GF-D8 (cell line): ENCODE results near the gene HNF1A.

Source experiments
- DNase-seq: peaks from one replicate; lab custom pipeline; 2025; lab: John Stamatoyannopoulos, UW

HNF1A gene

DNA sequence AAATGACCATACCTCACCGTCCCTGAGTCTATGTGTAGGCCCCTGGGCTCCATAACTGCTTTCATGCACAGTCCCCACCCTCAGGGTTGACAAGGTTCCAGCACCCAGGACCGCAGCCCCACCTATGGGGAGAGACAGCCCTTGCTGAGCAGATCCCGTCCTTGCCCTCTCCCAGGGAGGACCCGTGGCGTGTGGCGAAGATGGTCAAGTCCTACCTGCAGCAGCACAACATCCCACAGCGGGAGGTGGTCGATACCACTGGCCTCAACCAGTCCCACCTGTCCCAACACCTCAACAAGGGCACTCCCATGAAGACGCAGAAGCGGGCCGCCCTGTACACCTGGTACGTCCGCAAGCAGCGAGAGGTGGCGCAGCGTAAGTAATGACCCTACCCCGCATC is 10.3 kb downstream of the HNF1A start:
- DNase-seq = no peak

GRCh38 chr12:120989687-120990086 is 11.3 kb downstream of the HNF1A start:
- DNase-seq = no peak

GRCh38 chr12:120990487-120991055 is 12.2 kb downstream of the HNF1A start:
- DNase-seq = no peak

GRCh38 chr12:120991965-120992364 is 13.6 kb downstream of the HNF1A start:
- DNase-seq = no peak

GRCh38 chr12:120992989-120993388 is 14.6 kb downstream of the HNF1A start:
- no peak for DNase-seq

DNA sequence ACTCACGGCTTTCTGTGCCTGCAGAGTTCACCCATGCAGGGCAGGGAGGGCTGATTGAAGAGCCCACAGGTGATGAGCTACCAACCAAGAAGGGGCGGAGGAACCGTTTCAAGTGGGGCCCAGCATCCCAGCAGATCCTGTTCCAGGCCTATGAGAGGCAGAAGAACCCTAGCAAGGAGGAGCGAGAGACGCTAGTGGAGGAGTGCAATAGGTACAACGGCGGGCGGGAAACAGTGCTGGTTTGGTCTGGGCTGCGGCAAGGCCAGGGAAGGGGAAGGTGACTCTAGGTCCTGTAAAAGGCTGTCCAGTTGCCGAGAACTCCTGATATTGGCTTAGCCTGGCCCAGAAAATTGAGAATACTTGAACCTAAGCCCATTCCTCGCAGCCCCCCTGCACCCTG is 15.2 kb downstream of the HNF1A start:
- no peak for DNase-seq

DNA sequence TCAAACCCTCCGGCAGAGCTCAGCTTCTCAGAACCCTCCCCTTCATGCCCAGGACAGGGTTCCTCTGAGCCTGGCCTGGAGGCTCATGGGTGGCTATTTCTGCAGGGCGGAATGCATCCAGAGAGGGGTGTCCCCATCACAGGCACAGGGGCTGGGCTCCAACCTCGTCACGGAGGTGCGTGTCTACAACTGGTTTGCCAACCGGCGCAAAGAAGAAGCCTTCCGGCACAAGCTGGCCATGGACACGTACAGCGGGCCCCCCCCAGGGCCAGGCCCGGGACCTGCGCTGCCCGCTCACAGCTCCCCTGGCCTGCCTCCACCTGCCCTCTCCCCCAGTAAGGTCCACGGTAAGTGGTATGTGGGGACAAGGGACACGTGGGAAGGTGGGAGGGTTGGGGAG is 15.7 kb downstream of the HNF1A start:
- DNase-seq = no peak

DNA sequence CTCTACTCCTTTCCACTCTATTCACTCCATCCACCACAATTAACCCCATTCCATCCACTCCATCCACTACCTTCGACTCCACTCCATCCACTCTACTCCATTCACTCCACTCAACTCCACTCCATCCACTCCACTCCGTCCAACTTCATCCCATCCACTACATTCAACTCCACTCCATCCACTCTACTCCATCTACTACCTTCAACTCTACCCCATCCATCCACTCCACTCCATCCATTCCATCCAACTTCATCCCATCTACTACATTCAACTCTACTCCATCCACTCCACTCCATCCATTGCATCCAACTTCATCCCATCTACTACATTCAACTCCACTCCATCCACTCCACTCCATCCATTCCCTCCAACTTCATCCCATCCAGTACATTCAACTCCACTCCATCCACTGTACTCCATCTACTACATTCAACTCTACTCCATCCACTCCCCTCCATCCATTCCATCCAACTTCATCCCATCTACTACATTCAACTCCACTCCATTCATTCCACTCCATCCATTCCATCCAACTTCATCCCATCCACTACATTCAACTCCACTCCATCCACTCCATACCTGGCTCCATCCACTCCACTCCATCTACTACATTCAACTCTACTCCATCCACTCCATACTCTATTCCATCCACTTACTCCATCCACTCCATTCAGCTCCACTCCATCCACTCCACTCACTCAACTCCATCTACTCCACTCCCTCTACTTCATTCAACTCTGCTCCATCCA is 16.4 kb downstream of the HNF1A start:
- DNase-seq = no peak

GRCh38 chr12:120996133-120996746 is 17.9 kb downstream of the HNF1A start:
- DNase-seq = no peak

GRCh38 chr12:120997448-120997847 is 19.1 kb downstream of the HNF1A start:
- DNase-seq = no peak

- no peak for DNase-seq
Observed at GRCh38 chr12:120998435-120998834, 20.1 kb downstream of the HNF1A start.

- DNase-seq = no peak
Observed at GRCh38 chr12:120999191-121000120, 21.1 kb downstream of the HNF1A start.

GRCh38 chr12:121000530-121000929 is 22.2 kb downstream of the HNF1A start:
- DNase-seq = no peak

DNA sequence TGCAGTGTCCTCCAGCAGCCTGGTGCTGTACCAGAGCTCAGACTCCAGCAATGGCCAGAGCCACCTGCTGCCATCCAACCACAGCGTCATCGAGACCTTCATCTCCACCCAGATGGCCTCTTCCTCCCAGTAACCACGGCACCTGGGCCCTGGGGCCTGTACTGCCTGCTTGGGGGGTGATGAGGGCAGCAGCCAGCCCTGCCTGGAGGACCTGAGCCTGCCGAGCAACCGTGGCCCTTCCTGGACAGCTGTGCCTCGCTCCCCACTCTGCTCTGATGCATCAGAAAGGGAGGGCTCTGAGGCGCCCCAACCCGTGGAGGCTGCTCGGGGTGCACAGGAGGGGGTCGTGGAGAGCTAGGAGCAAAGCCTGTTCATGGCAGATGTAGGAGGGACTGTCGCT is 22.7 kb downstream of the HNF1A start:
- DNase-seq = no peak

GRCh38 chr12:121001841-121002483 is 23.6 kb downstream of the HNF1A start:
- DNase-seq = no peak

DNA sequence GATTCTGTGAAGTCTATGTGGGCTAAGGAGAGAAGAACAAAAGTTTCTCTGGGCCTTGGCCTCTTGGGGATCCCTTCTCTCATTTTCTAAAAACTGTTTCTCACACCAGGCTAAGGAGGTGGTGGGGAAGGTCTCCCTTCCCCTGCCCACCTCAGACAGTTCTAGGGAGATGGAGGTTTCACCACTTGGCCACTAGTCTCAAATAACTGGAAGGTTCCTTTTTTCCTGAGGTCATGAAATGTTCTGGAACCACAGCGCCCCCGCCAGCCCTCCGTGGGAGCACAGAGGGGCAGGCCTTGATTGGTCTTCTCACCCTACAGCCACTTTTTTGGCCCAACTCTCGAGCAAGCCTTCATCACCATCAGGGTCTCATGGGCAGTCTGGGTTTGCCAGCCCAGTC is 25.3 kb downstream of the HNF1A start:
- DNase-seq = no peak

DNA sequence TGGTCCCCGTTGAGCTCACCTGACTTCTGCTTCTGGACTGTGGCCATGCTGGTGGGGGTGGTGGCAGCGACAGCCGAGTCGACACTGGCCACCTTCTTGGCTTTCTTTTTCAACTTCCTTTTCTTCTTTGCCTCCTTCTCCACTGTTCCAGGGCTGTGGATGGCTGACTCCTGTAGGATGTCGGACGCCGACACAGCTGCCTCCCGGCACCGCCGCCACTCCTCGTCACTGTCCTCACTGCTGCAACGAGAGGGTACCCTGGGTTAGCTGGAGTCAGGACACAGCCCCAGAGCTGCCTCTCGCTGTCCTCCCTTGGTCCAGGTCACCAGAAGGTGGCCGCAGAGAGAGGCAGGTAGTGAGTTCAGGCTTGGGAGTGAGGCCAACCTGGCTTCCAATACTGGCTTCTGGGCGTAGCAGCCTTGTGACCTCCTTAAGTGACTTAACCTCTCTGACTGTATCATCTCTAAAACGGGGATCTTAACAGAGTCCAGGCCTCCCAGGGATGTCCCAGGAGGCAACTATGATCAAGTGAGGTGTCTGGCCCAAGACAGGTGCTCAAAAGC is 26.0 kb downstream of the HNF1A start:
- DNase-seq = no peak

- no peak for DNase-seq
Observed at GRCh38 chr12:121005346-121005815, 27.0 kb downstream of the HNF1A start.

DNA sequence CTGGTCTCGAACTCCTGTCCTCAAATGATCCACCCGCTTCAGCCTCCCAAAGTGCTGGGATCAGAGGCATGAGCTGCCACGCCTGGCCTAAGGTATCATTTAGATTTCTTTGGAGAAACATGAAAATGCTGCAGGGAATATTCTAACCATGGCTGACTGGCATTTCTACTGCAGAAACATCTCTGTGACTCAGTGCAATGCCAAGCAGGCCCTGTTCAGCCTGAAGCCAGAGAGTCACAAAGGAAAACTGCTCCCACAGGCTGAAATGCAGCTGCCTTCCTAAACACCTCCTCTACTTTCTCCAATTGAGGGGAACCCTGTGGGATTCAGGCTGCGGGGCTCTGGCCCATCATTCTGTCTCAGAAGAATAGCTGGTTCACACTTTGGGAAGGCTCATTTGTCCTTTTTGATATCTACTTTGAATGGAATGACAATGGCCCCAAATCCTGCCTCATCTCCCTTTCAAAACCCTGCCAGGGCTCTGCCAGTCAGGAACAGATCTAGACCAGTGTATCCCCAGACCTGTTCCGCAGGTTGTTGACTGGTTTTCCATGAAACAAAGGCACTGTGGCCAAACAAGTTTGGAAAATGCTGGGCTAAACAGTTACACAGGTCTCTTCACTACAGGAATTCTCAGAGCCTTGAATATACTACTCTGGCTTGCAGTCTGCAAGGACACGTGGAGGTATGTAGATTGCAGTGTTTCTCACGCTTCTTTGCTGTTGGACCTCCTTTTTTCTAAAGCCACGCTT is 30.2 kb downstream of the HNF1A start:
- no peak for DNase-seq

- DNase-seq = peak; percentile 1
Observed at GRCh38 chr12:121009741-121010140, 31.4 kb downstream of the HNF1A start.

GRCh38 chr12:121010860-121011259 is 32.5 kb downstream of the HNF1A start:
- DNase-seq = no peak
